ENCODE data around the gene IL5. TPM values are rescaled to one million over a fixed set of nuclear protein-coding genes. Genes with fewer than 3 reads are reported as not detected.

The IL5 gene
- total and polyA plus RNA-seq, 2 donors (not counting 1 experiment from before 2014, with no cell fraction given), result not detected

GRCh38 chr5:132495667-132496190, 47.6 kb downstream of the IL5 start:
- no peak for TF ChIP-seq EZH2 (IDR thresholded peaks at IDR 0.05; ENCODE audit: borderline replicate concordance, insufficient read depth, low read depth, low read length, poor library complexity, severe bottlenecking)
- no peak for TF ChIP-seq CTCF (IDR thresholded peaks at IDR 0.05)
- H4K20me1 ChIP-seq (ENCODE audit: control insufficient read depth, insufficient read depth, low read length, poor library complexity, severe bottlenecking), result no peaks in the 10 kb centered on the region
- peaks cover 68% of the 10 kb centered on the region for H3K4me1 Mint-ChIP-seq
- intact Hi-C loops (cut with micrococcal nuclease), result loop anchor here (1.0 to 10.0 kb wide), 4 partner anchors 39 to 861 kb away; partner anchors contain the start of gene RAPGEF6
- peak overlapping the region; percentile 97 for H3K4me3 Mint-ChIP-seq
- peak overlapping the region; percentile 85 to 95 for H3K27ac ChIP-seq (ENCODE audit: low read length in 2 of 2)
- H3K27me3 ChIP-seq (replicated peaks in 1 of 4; ENCODE audit: control extremely low read depth in 1 of 4, control insufficient read depth in 3 of 4, insufficient read depth in 4 of 4, low read length in 3 of 4), result no peaks in the 10 kb centered on the region
- H3K4me1 ChIP-seq (ENCODE audit: control insufficient read depth in 2 of 2, insufficient read depth in 2 of 2, low read length in 2 of 2), result peaks cover 48 to 59% of the 10 kb centered on the region in 2 donors
- under 1% methylated on average over 25 of the region's 30 CpGs for WGBS (ENCODE audit: insufficient coverage)
- peaks cover 30% of the 10 kb centered on the region for H3K79me2 ChIP-seq (ENCODE audit: control insufficient read depth, insufficient read depth, low read length)
- no peaks in the 10 kb centered on the region for H3K9me3 ChIP-seq (ENCODE audit: control extremely low read depth in 1 of 3, control insufficient read depth in 2 of 3, insufficient read depth in 1 of 3, low read length in 2 of 3)
- ATAC-seq (ENCODE audit: low read depth) (peak; percentile 58), DNase-seq (peak; percentile 91)
- H3K36me3 ChIP-seq (replicated peaks in 1 of 2; ENCODE audit: control extremely low read depth in 1 of 2, control insufficient read depth in 1 of 2, extremely low read depth in 1 of 2, insufficient read depth in 2 of 2, low read length in 1 of 2), result no peaks in the 10 kb centered on the region
- H2AFZ ChIP-seq (ENCODE audit: insufficient read depth, low read depth, low read length, poor library complexity, severe bottlenecking), result peak overlapping the region; percentile 73
- CTCF ChIA-PET, result interaction anchor here (1.1 to 13.8 kb wide), 18 partner anchors 9 to 324 kb away, joined by 3 to 528 read pairs (median 6); no protein-coding TSS in a partner anchor
- no peaks in the 10 kb centered on the region for H3K27me3 Mint-ChIP-seq
- POLR2A ChIA-PET, result interaction anchor here (0.6 to 4.7 kb wide), 22 partner anchors 7 to 1343 kb away, joined by 3 to 59 read pairs (median 8); partner anchors contain the start of genes RAD50 and SLC22A5
- peak overlapping the region; percentile 97 for H3K27ac Mint-ChIP-seq
- no peaks in the 10 kb centered on the region for H3K9me3 Mint-ChIP-seq (ENCODE audit: insufficient read depth)
- peak overlapping the region; percentile 96 for H3K4me2 ChIP-seq (replicated peaks; ENCODE audit: low read depth, low read length, poor library complexity, severe bottlenecking)
- H3K9ac ChIP-seq (ENCODE audit: low read length), result peak overlapping the region; percentile 88
- peak overlapping the region; percentile 42 to 91 (median 84) for H3K4me3 ChIP-seq (ENCODE audit: control extremely low read depth in 1 of 5, extremely low read depth in 1 of 5, insufficient read depth in 1 of 5, low read depth in 2 of 5, low read length in 4 of 5)

- H3K4me3 ChIP-seq (ENCODE audit: control extremely low read depth in 1 of 5, extremely low read depth in 1 of 5, insufficient read depth in 1 of 5, low read depth in 2 of 5, low read length in 4 of 5), result no peak overlapping the region
- no peak for TF ChIP-seq EZH2 (IDR thresholded peaks at IDR 0.05; ENCODE audit: borderline replicate concordance, insufficient read depth, low read depth, low read length, poor library complexity, severe bottlenecking)
- no peak for TF ChIP-seq CTCF (IDR thresholded peaks at IDR 0.05)
- DNase-seq (no peak), ATAC-seq (ENCODE audit: low read depth) (no peak)
- H3K36me3 ChIP-seq (replicated peaks in 1 of 2; ENCODE audit: control extremely low read depth in 1 of 2, control insufficient read depth in 1 of 2, extremely low read depth in 1 of 2, insufficient read depth in 2 of 2, low read length in 1 of 2), result peaks cover 0 to 4% of the 10 kb centered on the region in 2 experiments
- H3K79me2 ChIP-seq (ENCODE audit: control insufficient read depth, insufficient read depth, low read length), result peaks cover 47% of the 10 kb centered on the region
- peaks cover 47 to 58% of the 10 kb centered on the region in 2 donors for H3K4me1 ChIP-seq (ENCODE audit: control insufficient read depth in 2 of 2, insufficient read depth in 2 of 2, low read length in 2 of 2)
- Mint-ChIP-seq H3K4me3 (peak overlapping the region; percentile 97), H3K27me3 (no peaks in the 10 kb centered on the region), H3K4me1 (peaks cover 57% of the 10 kb centered on the region), H3K9me3 (ENCODE audit: insufficient read depth) (no peaks in the 10 kb centered on the region), H3K27ac (peak overlapping the region; percentile 97)
- POLR2A ChIA-PET, result interaction anchor here (1.7 to 4.7 kb wide), 2 partner anchors 28 to 73 kb away, joined by 9 to 41 read pairs; no protein-coding TSS in a partner anchor
- no peaks in the 10 kb centered on the region for H3K27me3 ChIP-seq (replicated peaks in 1 of 4; ENCODE audit: control extremely low read depth in 1 of 4, control insufficient read depth in 3 of 4, insufficient read depth in 4 of 4, low read length in 3 of 4)
- H3K9me3 ChIP-seq (ENCODE audit: control extremely low read depth in 1 of 3, control insufficient read depth in 2 of 3, insufficient read depth in 1 of 3, low read length in 2 of 3), result no peaks in the 10 kb centered on the region
- no peak overlapping the region for H2AFZ ChIP-seq (ENCODE audit: insufficient read depth, low read depth, low read length, poor library complexity, severe bottlenecking)
- CTCF ChIA-PET, result interaction anchor here (1.3 to 13.8 kb wide), 6 partner anchors 11 to 105 kb away, joined by 3 to 528 read pairs (median 49); no protein-coding TSS in a partner anchor
- peaks cover 13% of the 10 kb centered on the region for H4K20me1 ChIP-seq (ENCODE audit: control insufficient read depth, insufficient read depth, low read length, poor library complexity, severe bottlenecking)
- H3K4me2 ChIP-seq (replicated peaks; ENCODE audit: low read depth, low read length, poor library complexity, severe bottlenecking), result peak overlapping the region; percentile 96
- WGBS (ENCODE audit: insufficient coverage), result 93% methylated on average over 2 of the region's 2 CpGs
- no peak overlapping the region for H3K9ac ChIP-seq (ENCODE audit: low read length)
- intact Hi-C loops (cut with micrococcal nuclease), result loop anchor here (10.0 kb wide), 1 partner anchor 859 kb away; the partner anchor contains the start of gene RAPGEF6
- H3K27ac ChIP-seq (ENCODE audit: low read length in 2 of 2), result peak overlapping the region; percentile 85 to 95
These were observed 49.5 kb downstream of the IL5 start for GRCh38 chr5:132493821-132494220.

All from B cell (primary cell).